T-cell (primary cell): Measurements from ENCODE around the gene SLC35A1. TPM values are rescaled to one million over a fixed set of nuclear protein-coding genes. Genes with fewer than 3 reads are reported as not detected.
A peak's percentile ranks its signal among the peaks of the same experiment; 100 is the strongest.

Source experiments
- ATAC-seq, 4 experiments: fragments of 200-7000 bp in 3 of 4; fragments of 150-1000 bp in 1 of 4; cut with Tn5 transposase; replicated peaks in 1 of 4; 1 replicate in 3 of 4; 2 replicates in 1 of 4; pipeline ENCODE4 v1.10.0; 2021; ENCODE audit warnings: moderate library complexity in 3 of 4, mild to moderate bottlenecking in 2 of 4, moderate number of reproducible peaks in 1 of 4
- CTCF ChIA-PET, 2 donors: fragments of 300-600 bp; sonication (Branson Sonifier 250); formaldehyde crosslinking; loops; one replicate each; lab custom pipeline; 2022; ENCODE audit warnings: antibody characterized with exemption in 2 of 2; lab: Charles Lee
- POLR2A ChIA-PET, 2 donors: fragments of 300-600 bp; sonication (Branson Sonifier 250); formaldehyde crosslinking; loops; one replicate each; lab custom pipeline; 2022; ENCODE audit warnings: antibody characterized with exemption in 2 of 2; lab: Charles Lee
- DNase-seq, 35 experiments: peaks; one replicate each; pipeline versions ENCODE4 v3.0.0 to v3.0.0-alpha.2; 2013 to 2023
- H3K27ac ChIP-seq: one replicate; pipeline ENCODE4 v1.5.1; 2013; ENCODE audit warnings: low read length
- H3K27me3 ChIP-seq, 2 experiments: replicated peaks in 1 of 2; 1 replicate in 1 of 2; 2 replicates in 1 of 2; pipeline versions ENCODE4 v1.6.1 to v1.7.0; 2013; ENCODE audit warnings: low read length in 1 of 2, mixed read lengths in 1 of 2; ENCODE audit not compliant: control insufficient read depth in 2 of 2, insufficient read depth in 2 of 2; ENCODE audit errors: extremely low read depth in 1 of 2
- H3K36me3 ChIP-seq, 2 donors: 1 replicate in 1 of 2; 2 replicates in 1 of 2; pipeline versions ENCODE4 v1.6.1 to v1.7.0; 2013; ENCODE audit warnings: low read length in 1 of 2; ENCODE audit not compliant: control insufficient read depth in 2 of 2, insufficient read depth in 1 of 2; ENCODE audit errors: extremely low read depth in 1 of 2
- H3K4me1 ChIP-seq, 2 experiments: 1 replicate in 1 of 2; 2 replicates in 1 of 2; pipeline versions ENCODE4 v1.6.1 to v1.7.0; 2013; ENCODE audit warnings: low read length in 2 of 2, mixed read lengths in 1 of 2; ENCODE audit not compliant: insufficient read depth in 2 of 2, control insufficient read depth in 1 of 2; ENCODE audit errors: extremely low read depth in 1 of 2
- H3K4me3 ChIP-seq, 2 donors: 1 replicate in 1 of 2; 2 replicates in 1 of 2; pipeline versions ENCODE4 v1.5.1 to v1.7.0; 2013; ENCODE audit warnings: mild to moderate bottlenecking in 2 of 2, low read length in 1 of 2, moderate library complexity in 1 of 2; ENCODE audit not compliant: control insufficient read depth in 1 of 2; ENCODE audit errors: extremely low read depth in 1 of 2
- H3K9me3 ChIP-seq: 2 replicates; pipeline ENCODE4 v1.7.0; 2013
- H3K27ac Mint-ChIP-seq, 2 donors: one replicate each; pipeline ENCODE4 v1.8.0; 2020 to 2021; ENCODE audit warnings: mild to moderate bottlenecking in 2 of 2, mixed read lengths in 2 of 2
- H3K27me3 Mint-ChIP-seq, 2 donors: one replicate each; pipeline ENCODE4 v1.8.0; 2021 to 2022; ENCODE audit warnings: mixed read lengths in 2 of 2
- H3K36me3 Mint-ChIP-seq: one replicate; pipeline ENCODE4 v1.8.0; 2021; ENCODE audit warnings: mixed read lengths
- H3K4me1 Mint-ChIP-seq, 3 donors: one replicate each; pipeline ENCODE4 v1.8.0; 2020 to 2022; ENCODE audit warnings: mixed read lengths in 3 of 3, mild to moderate bottlenecking in 1 of 3
- H3K4me3 Mint-ChIP-seq, 3 donors: one replicate each; pipeline ENCODE4 v1.8.0; 2020 to 2022; ENCODE audit warnings: mild to moderate bottlenecking in 3 of 3, mixed read lengths in 3 of 3, moderate library complexity in 3 of 3
- H3K9me3 Mint-ChIP-seq, 3 donors: one replicate each; pipeline ENCODE4 v1.8.0; 2020 to 2022; ENCODE audit warnings: mixed read lengths in 3 of 3
- WGBS: methylation state at CpG from one replicate; pipeline ENCODE4 v1.1.5; 2013; ENCODE audit warnings: missing lambda C conversion rate; ENCODE audit not compliant: insufficient coverage; 5-methylcytosine and 5-hydroxymethylcytosine counted together
- total RNA-seq, 35 experiments: library from RNA in 6 of 35; stranded (reverse) in 6 of 35; fragments of 120-200 nt in 1 of 35; gene quantifications; one replicate each; pipeline versions ENCODE4 v1.2.1 to v1.2.4 and lab custom pipeline; 2013 to 2026

Gene SLC35A1
- total RNA-seq, 5 donors from 2014 or later (not counting 1 experiment from before 2014, with no cell fraction given): 11.2 to 18.9 (median 18.7) TPM

- Mint-ChIP-seq H3K36me3 (peaks cover 62% of the 10 kb centered on the region), H3K27ac (no peak overlapping the region), H3K9me3 (peaks cover 0 to 3% (median 0%) of the 10 kb centered on the region in 3 donors), H3K4me3 (no peak overlapping the region), H3K4me1 (no peaks in the 10 kb centered on the region), H3K27me3 (no peaks in the 10 kb centered on the region)
- Histone ChIP-seq H3K36me3 (peaks cover 6 to 53% of the 10 kb centered on the region in 2 donors), H3K27me3 (no peaks in the 10 kb centered on the region), H3K4me1 (no peaks in the 10 kb centered on the region), H3K27ac (no peak overlapping the region), H3K4me3 (no peak overlapping the region), H3K9me3 (no peaks in the 10 kb centered on the region)
- ChIA-PET POLR2A (interaction anchor here in 1 of 2 donors (0.6 kb wide), 1 partner anchor 98 kb away, joined by 3 read pairs; no protein-coding TSS in a partner anchor), CTCF (no interaction called here)
- DNase-seq (no peak), ATAC-seq (no peak)
- WGBS: no CpG with 5 or more reads among the region's 1 CpG
These were observed 71.6 kb downstream of the SLC35A1 start for GRCh38 chr6:87544474-87544735.

DNA sequence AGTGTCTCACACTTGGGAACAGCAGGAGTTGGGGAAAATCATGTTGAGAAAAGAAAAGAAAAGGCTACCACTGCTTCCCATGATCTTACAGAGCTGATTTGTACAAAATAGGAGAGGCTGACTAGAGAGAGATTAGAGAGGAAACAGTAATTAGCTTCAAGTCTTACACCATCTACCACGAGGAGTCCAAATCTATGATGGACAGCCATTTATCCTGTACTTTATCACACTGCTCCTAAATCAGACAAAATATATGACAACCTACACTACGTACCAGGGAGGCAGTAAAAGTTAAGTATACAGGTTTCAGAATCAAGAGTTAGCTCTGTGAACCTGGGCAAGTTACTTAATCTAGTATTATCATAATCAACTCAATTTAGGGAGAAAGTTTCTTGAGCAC, 79.0 kb downstream of the SLC35A1 start:
- no peaks in the 10 kb centered on the region for H3K27me3 ChIP-seq
- H3K27ac ChIP-seq: no peak overlapping the region
- ChIA-PET POLR2A (no interaction called here), CTCF (interaction anchor here in 1 of 2 donors (0.7 kb wide), 1 partner anchor 65 kb away, joined by 3 read pairs; no protein-coding TSS in a partner anchor)
- Mint-ChIP-seq H3K4me1 (peaks cover 2 to 16% (median 6%) of the 10 kb centered on the region in 3 donors), H3K9me3 (no peaks in the 10 kb centered on the region), H3K36me3 (peaks cover 46% of the 10 kb centered on the region), H3K4me3 (no peak overlapping the region), H3K27me3 (no peaks in the 10 kb centered on the region), H3K27ac (peak overlapping the region in 1 of 2 donors; percentile 2)
- no peaks in the 10 kb centered on the region for H3K4me1 ChIP-seq
- WGBS: no CpG with 5 or more reads among the region's 2 CpGs
- DNase-seq (no peak), ATAC-seq (no peak)
- H3K9me3 ChIP-seq: no peaks in the 10 kb centered on the region
- no peak overlapping the region for H3K4me3 ChIP-seq
- peaks cover 6 to 31% of the 10 kb centered on the region in 2 donors for H3K36me3 ChIP-seq

GRCh38 chr6:87553159-87553765, 80.5 kb downstream of the SLC35A1 start:
- POLR2A ChIA-PET: no interaction called here
- DNase-seq (no peak), ATAC-seq (no peak)
- peaks cover 52% of the 10 kb centered on the region for H3K36me3 Mint-ChIP-seq
- Histone ChIP-seq H3K4me3 (no peak overlapping the region), H3K9me3 (no peaks in the 10 kb centered on the region), H3K36me3 (peaks cover 6 to 38% of the 10 kb centered on the region in 2 donors), H3K27me3 (no peaks in the 10 kb centered on the region), H3K4me1 (no peaks in the 10 kb centered on the region), H3K27ac (no peak overlapping the region)
- no peak overlapping the region for H3K4me3 Mint-ChIP-seq
- peaks cover 6 to 20% (median 8%) of the 10 kb centered on the region in 3 donors for H3K4me1 Mint-ChIP-seq
- WGBS: 100% methylated on average over 1 of the region's 4 CpGs
- peak overlapping the region in 1 of 2 donors; percentile 22 for H3K27ac Mint-ChIP-seq
- CTCF ChIA-PET: no interaction called here
- H3K9me3 Mint-ChIP-seq: no peaks in the 10 kb centered on the region
- no peaks in the 10 kb centered on the region for H3K27me3 Mint-ChIP-seq

DNA sequence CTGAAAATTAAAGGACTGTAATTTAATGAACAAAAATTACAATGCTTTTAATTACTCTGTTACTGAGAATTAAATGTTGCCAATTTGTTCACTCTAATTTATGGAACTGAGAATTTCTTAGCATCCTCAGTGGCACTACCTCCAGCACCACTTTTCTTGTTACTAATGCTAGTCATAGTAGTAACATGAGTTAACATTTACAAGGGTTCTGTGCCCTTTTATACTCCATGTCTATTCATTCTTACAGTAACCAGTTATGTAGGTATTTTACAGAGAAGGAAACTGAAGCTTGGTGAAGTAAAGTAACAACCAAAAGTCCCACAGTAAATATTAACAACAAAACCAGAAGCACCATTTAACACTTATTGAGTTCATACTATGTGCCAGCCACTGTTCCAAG, 82.7 kb downstream of the SLC35A1 start:
- no peaks in the 10 kb centered on the region for H3K9me3 ChIP-seq
- Mint-ChIP-seq H3K9me3 (no peaks in the 10 kb centered on the region), H3K36me3 (peaks cover 47% of the 10 kb centered on the region), H3K27ac (no peak overlapping the region), H3K4me1 (peaks cover 7 to 23% (median 9%) of the 10 kb centered on the region in 3 donors), H3K4me3 (no peak overlapping the region), H3K27me3 (no peaks in the 10 kb centered on the region)
- H3K4me3 ChIP-seq: no peak overlapping the region
- ChIA-PET POLR2A (no interaction called here), CTCF (no interaction called here)
- DNase-seq (no peak), ATAC-seq (no peak)
- no peaks in the 10 kb centered on the region for H3K27me3 ChIP-seq
- H3K4me1 ChIP-seq: no peaks in the 10 kb centered on the region
- peaks cover 8 to 32% of the 10 kb centered on the region in 2 donors for H3K36me3 ChIP-seq
- H3K27ac ChIP-seq: no peak overlapping the region

DNA sequence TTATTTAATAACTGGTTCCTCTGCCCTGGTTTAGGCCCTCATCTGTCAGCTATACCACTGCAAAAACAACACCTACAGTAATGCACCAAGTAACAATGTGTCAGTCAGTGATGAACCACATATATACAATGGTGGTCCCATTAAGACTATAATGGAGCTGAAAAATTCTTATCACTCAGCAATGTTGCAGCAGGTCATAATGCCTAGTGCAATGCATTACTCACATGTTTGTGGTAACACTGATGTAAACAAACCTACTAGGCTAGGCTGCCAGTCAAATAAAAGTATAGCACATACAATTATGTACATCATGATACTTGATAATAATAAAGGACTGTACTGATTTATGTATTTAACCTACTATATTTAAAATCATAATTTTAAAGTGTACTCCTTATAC, 85.7 kb downstream of the SLC35A1 start:
- Histone ChIP-seq H3K27me3 (no peaks in the 10 kb centered on the region), H3K36me3 (peaks cover 8 to 39% of the 10 kb centered on the region in 2 donors), H3K27ac (no peak overlapping the region), H3K9me3 (no peaks in the 10 kb centered on the region), H3K4me1 (no peaks in the 10 kb centered on the region), H3K4me3 (no peak overlapping the region)
- no peak overlapping the region for H3K27ac Mint-ChIP-seq
- H3K27me3 Mint-ChIP-seq: no peaks in the 10 kb centered on the region
- H3K9me3 Mint-ChIP-seq: no peaks in the 10 kb centered on the region
- H3K36me3 Mint-ChIP-seq: peaks cover 52% of the 10 kb centered on the region
- ChIA-PET POLR2A (no interaction called here), CTCF (interaction anchor here in 1 of 2 donors (0.6 kb wide), 1 partner anchor 1315 kb away, joined by 3 read pairs; no protein-coding TSS in a partner anchor)
- peaks cover 4 to 15% (median 5%) of the 10 kb centered on the region in 3 donors for H3K4me1 Mint-ChIP-seq
- ATAC-seq: no peak
- no peak for DNase-seq
- H3K4me3 Mint-ChIP-seq: no peak overlapping the region

DNA sequence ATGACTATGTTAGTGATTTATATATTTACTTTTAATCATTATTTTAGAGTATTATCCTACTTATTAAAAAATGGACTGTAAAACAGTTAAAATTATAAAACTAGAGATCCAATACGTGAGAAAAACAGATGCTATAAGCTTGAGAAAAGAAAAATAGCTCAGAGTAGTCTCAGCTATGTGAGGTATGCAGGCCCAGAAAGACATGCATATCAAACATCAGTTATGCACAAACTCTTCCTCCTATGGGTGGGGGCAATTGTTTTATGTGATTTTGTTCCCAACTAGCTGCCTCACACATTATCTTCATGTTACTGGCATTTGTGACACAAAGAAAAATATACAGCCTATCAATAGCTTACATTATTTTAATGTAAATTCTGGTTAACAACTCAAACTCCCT, 88.2 kb downstream of the SLC35A1 start:
- POLR2A ChIA-PET: interaction anchor here (0.5 to 0.6 kb wide), 2 partner anchors 1204 to 1607 kb away, joined by 3 read pairs; no protein-coding TSS in a partner anchor
- Histone ChIP-seq H3K27me3 (no peaks in the 10 kb centered on the region), H3K4me1 (no peaks in the 10 kb centered on the region), H3K36me3 (peaks cover 5 to 48% of the 10 kb centered on the region in 2 donors), H3K4me3 (no peak overlapping the region), H3K27ac (no peak overlapping the region), H3K9me3 (no peaks in the 10 kb centered on the region)
- Mint-ChIP-seq H3K27me3 (no peaks in the 10 kb centered on the region), H3K27ac (no peak overlapping the region), H3K9me3 (no peaks in the 10 kb centered on the region), H3K36me3 (peaks cover 54% of the 10 kb centered on the region), H3K4me3 (no peak overlapping the region), H3K4me1 (peaks cover 5 to 14% (median 6%) of the 10 kb centered on the region in 3 donors)
- DNase-seq (no peak), ATAC-seq (no peak)
- no CpG with 5 or more reads among the region's 1 CpG for WGBS
- CTCF ChIA-PET: interaction anchor here in 1 of 2 donors (0.5 kb wide), 1 partner anchor 127 kb away, joined by 4 read pairs; no protein-coding TSS in a partner anchor
